ENCODE results near the gene TECPR1. TPM values are rescaled to one million over a fixed set of nuclear protein-coding genes. Genes with fewer than 3 reads are reported as not detected.

TECPR1 gene
- total and polyA plus RNA-seq, 9 donors, result 4.2 to 28.1 (median 21.4) TPM

- intact Hi-C loops (cut with DNase I), result no loop called here
- TF ChIP-seq CTCF (IDR thresholded peaks at IDR 0.05) (no peak), POLR2A (IDR thresholded peaks at IDR 0.05) (no peak), EP300 (IDR thresholded peaks at IDR 0.05) (no peak)
- Histone ChIP-seq H3K9me3 (no peaks in the 10 kb centered on the region), H3K4me1 (ENCODE audit: insufficient read depth) (no peaks in the 10 kb centered on the region), H3K27me3 (no peaks in the 10 kb centered on the region), H3K4me3 (no peak overlapping the region), H3K27ac (no peak overlapping the region), H3K36me3 (no peaks in the 10 kb centered on the region)
- peak in 1 of 5 donors; percentile 20 for DNase-seq
- 87 to 89% (median 88%) methylated on average over 32 of the region's 32 CpGs for WGBS, 3 donors
Observed at GRCh38 chr7:98215561-98216495, 36.2 kb downstream of the TECPR1 start.

DNA sequence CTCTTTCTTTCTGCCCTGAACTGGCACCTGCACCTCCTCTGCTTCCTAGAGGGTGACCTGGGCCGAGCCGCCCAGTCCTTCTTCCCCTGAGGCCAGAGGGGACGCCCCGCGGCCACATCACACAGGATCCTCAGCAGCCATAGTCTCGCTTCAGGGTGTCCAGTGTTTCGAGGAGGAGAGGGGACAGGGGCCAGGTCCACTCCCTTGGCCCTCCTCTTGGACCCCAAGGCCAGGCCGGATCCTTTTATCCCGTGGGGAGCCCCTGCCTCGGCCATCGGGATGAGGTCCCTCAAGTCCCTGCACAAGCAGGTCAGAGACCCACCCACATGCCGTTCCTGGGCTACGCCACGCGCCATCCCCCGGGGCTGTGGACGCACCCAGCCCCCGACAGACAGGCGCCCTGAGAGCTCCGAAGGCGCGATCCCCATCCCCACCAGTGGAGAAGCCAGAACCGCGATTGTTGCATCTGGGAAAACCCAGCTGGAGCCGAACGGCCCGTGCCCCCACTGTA, 37.2 kb downstream of the TECPR1 start:
- no peak overlapping the region for H3K27ac ChIP-seq
- no peaks in the 10 kb centered on the region for H3K9me3 ChIP-seq
- DNase-seq, result peak in 1 of 5 donors; percentile 27
- H3K27me3 ChIP-seq, result no peaks in the 10 kb centered on the region
- no peaks in the 10 kb centered on the region for H3K36me3 ChIP-seq
- 91 to 94% (median 91%) methylated on average over 27 of the region's 27 CpGs for WGBS, 3 donors
- intact Hi-C loops (cut with DNase I), result no loop called here
- no peak overlapping the region for H3K4me3 ChIP-seq
- TF ChIP-seq CTCF (IDR thresholded peaks at IDR 0.05) (no peak), POLR2A (IDR thresholded peaks at IDR 0.05) (no peak), EP300 (IDR thresholded peaks at IDR 0.05) (no peak)
- H3K4me1 ChIP-seq (ENCODE audit: insufficient read depth), result no peaks in the 10 kb centered on the region

DNA sequence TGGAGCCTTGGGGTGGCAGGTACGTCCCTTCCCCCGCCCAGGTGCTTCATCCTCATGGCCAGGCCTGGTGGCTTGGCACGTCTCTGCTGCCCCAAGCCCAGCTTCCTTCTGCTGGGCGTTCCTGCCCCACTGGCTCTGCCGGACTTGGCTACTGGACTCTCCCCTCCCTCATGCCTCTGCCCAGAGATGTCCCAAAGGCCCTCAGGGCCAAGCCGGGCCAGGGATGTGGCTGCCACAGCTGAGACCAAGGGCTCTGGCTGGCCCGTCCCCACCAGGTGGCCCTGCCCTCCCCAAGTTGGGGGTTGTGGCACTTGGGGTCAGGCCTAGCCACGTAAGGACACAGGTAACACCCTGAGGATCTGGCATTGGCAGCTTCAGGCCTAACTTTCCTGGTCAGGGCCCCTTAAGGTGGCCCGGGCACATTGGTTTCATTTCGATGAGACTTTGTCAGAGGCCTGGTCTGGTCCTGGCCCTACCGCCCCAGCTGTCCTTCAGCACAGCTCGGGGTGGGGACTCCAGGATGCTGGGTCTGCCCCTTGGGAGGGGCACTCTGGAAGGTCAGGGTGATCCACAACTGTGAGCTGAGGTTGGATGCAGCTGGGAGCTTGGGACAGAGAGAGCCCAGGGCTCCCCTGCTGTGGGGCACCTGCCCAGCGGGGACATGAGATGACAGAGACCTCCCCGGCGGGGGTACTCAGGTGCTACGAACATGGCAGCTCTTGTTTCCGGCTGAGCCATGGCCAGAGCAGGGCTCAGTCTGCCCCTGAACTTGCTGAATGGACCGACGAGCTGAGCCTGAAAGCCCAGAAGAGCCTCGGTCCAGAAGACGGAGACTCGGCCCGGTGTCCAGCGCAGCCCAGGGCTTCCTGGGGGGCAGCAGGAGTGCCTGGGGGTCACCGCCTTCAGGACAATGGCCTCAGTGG, 37.9 kb downstream of the TECPR1 start:
- 85 to 95% (median 86%) methylated on average over 19 to 25 of the region's 25 CpGs for WGBS, 3 donors
- peak in 1 of 5 donors; percentile 29 for DNase-seq
- intact Hi-C loops (cut with DNase I), result no loop called here
- H3K4me3 ChIP-seq, result no peak overlapping the region
- no peaks in the 10 kb centered on the region for H3K4me1 ChIP-seq (ENCODE audit: insufficient read depth)
- H3K27ac ChIP-seq, result no peak overlapping the region
- TF ChIP-seq POLR2A (IDR thresholded peaks at IDR 0.05) (no peak), CTCF (IDR thresholded peaks at IDR 0.05) (no peak), EP300 (IDR thresholded peaks at IDR 0.05) (no peak)
- no peaks in the 10 kb centered on the region for H3K27me3 ChIP-seq
- H3K36me3 ChIP-seq, result no peaks in the 10 kb centered on the region
- no peaks in the 10 kb centered on the region for H3K9me3 ChIP-seq

GRCh38 chr7:98213296-98213887, 38.6 kb downstream of the TECPR1 start:
- H3K27ac ChIP-seq, result no peak overlapping the region
- H3K9me3 ChIP-seq, result no peaks in the 10 kb centered on the region
- no peaks in the 10 kb centered on the region for H3K27me3 ChIP-seq
- TF ChIP-seq CTCF (IDR thresholded peaks at IDR 0.05) (no peak), EP300 (IDR thresholded peaks at IDR 0.05) (no peak), POLR2A (IDR thresholded peaks at IDR 0.05) (no peak)
- WGBS, 3 donors, result 83 to 86% (median 85%) methylated on average over 8 of the region's 8 CpGs
- no peaks in the 10 kb centered on the region for H3K36me3 ChIP-seq
- intact Hi-C loops (cut with DNase I), result no loop called here
- no peaks in the 10 kb centered on the region for H3K4me1 ChIP-seq (ENCODE audit: insufficient read depth)
- no peak overlapping the region for H3K4me3 ChIP-seq
- DNase-seq, result peak in 1 of 5 donors; percentile 19
